GM19463 (cell line): ENCODE results near the gene LRFN2.

Source experiments
- ATAC-seq: cut with Tn5 transposase; IDR thresholded peaks from one replicate; pipeline ENCODE4 v1.9.1; 2021; ENCODE audit warnings: mild to moderate bottlenecking, moderate library complexity; ENCODE audit not compliant: unreplicated experiment

The LRFN2 gene

DNA sequence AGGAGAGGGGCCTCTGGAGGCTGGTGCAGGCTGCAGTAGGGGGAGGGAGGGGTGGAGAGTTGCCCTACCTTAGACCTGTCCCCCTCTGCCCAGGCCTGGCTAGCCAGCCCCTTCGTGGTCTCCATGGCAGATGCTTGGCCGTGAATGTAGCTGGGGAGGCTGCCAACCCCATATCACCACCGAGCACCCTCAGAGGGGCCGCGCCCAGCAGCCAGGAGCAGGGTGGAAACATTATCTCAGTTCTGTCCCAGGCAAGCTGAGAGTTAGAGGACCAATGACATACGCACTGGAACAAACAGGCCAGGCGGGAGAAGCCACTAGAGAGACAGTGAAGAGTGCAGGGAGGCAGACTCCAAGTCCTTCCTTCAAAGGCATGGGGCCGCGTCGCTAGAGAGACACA lies 66.5 kb downstream of the LRFN2 start:
- ATAC-seq, result no peak

DNA sequence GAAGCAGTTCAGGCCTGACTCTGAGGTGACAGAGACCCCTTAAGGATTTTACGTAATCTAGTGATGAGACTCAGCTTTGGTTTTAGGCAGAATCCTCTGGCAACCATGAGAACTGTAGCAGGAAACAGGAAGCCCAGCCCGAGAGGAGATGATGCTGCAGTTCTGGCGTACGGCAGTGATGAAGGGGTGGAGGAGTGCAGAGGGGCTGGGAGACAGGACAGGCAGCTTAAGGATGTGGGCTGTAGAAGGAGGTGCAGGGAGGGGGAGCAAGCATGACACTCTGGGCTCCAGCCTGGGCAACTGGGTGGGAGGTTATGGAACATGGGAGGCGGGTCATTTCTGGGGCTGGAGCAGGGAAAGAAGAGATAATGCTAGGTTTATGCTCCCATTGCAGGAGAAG lies 67.1 kb downstream of the LRFN2 start:
- ATAC-seq, result no peak

DNA sequence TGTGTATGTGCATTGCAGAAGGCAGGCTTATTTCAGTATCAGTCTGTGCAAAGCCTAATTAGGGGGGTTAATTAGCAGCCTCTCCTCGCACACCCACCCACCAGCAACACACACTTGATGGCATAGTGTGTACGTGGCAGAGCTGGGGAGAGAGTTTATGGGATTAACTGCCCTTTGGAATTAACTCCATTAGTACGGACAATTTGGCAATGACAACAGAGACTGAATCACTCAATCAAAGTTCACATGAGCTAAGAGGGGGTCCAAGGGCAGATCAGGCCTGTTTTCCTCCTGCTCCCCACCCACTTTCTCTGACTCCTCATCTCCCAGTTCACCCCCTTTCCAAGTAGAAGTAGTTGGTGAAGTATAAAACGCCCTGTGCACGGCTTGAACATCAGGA lies 69.5 kb downstream of the LRFN2 start:
- no peak for ATAC-seq

DNA sequence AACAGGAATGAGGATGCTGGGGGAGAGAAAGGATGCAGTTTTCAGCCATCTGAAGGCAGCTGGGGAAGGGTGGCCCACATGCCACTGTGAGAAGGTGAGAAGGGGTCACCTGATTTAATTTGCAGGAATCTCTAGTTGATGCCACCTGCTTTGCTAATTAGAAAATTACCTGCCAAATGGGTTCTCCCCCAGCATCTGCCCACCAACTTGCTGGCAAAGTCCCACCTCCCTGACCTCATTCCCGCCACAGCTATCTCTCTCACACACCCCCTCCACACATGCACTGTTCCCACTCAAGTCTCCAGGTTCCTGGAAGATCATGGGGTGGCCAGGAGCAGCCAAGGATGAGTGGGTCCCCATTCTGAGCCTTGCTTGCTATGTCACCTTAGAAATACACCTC lies 70.7 kb downstream of the LRFN2 start:
- ATAC-seq, result no peak

DNA sequence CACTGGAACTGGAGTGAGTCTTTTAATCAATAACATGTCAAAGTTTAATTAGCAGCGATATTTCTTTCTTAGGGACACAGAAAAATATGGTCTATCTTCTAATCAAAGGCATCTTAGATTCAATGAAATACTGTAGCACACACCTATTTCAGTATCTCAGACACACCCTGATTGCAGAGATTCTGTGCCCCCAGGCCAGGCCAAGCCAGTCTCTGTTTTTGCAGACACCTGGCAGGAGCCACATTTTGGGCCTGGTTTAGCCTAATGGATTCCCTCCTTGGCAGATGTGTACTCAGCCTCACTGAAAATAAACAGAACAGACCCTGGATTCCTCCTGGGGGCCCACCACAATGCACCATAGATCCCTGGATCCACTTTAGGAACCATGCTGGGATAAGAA lies 74.8 kb downstream of the LRFN2 start:
- ATAC-seq, result no peak

DNA sequence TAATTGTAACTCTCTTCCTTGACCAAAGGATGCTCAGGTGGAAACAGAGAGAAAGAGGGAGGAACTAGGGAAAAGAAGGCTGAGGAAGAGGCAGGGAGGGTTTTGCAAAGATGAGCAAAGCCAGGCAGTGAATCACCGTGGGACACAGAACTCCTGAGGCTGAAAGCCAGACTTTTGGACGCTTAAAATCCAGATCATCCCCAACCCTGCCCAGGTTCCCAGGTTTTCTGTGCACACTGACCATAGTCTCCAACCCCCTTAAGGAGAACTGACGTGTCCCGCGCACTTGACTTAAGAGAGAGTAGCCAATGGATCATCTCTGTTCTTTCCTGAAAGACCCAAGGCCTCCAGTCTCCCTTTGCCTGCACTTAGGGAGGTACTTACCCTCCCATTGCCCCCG lies 75.3 kb downstream of the LRFN2 start:
- no peak for ATAC-seq

DNA sequence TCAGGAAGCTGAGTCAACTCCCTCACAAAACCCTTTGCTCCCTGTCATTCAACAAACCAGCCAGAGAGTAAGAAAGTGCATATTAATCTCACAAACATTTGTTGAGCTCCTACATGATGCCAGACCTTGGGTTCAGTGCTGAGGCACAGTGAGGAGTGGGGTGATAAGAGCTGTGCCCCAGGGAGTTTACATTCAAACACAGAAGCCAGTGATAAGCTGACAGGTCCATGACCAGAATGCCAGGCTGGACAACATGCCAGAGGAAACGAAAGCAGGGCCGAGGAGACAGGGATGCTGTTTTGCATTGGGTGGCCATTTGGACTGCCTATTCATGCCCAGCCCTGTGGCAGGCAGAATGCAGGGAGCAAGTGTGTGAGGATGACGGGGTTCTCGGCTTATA lies 76.7 kb downstream of the LRFN2 start:
- no peak for ATAC-seq

DNA sequence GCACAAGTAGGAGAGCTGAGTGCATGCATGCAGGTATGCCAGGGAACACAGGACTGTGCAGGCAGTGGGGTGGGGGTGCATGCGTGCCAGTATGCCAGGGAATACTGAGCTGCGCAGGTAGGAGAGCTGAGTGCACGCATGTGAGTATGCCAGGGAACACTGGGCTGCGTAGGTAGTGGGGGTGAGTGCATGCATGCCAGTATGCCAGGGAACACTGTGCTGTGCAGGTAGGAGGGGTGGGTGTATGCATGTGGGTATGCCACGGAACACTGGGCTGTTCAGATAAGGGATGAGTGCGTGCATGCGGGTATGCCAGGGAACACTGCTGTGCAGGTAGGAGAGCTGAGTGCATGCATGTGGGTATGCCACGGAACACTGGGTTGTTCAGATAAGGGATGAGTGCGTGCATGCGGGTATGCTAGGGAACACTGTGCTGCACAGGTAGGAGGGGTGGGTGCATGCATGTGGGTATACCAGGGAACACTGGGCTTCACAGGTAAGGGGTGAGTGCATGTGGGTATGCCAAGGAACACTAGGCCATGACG lies 77.4 kb downstream of the LRFN2 start:
- no peak for ATAC-seq

DNA sequence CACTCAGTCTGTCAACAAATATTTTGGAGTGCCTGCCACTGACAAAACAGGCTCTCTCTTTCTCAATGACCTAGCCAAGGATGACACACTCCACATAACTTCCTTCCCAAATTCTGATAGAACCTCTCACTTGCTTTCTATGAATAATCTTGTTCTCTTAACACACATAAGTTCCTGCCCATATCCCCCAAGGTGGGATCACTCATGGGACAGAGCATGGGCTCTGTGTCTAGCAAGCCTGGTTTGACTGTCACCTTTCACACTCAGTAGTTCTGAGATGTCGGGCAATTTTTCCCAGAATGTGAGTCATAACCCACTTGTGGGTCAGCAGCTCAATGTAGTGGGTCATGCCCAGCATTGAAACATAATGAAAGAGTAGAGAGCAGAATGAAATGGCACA lies 78.1 kb downstream of the LRFN2 start:
- no peak for ATAC-seq

DNA sequence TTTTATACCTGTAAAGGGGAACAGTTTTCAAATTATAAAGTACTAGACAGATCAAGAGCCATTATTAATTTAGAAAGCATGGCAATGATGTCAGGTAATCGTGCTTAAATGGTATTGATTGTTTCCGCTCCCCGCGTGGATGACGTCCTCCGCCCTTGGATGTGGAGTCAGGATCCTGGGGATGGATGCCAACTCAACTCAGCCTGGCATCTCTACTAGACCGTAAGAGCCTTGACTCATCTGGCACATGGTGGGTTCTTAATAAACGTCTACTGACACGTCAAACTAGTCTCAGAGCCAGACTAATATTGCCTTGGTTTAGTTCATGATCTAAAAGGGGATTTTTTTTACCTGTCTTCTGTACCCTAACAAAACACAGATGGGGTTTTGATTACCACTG lies 80.2 kb downstream of the LRFN2 start:
- ATAC-seq, result no peak

DNA sequence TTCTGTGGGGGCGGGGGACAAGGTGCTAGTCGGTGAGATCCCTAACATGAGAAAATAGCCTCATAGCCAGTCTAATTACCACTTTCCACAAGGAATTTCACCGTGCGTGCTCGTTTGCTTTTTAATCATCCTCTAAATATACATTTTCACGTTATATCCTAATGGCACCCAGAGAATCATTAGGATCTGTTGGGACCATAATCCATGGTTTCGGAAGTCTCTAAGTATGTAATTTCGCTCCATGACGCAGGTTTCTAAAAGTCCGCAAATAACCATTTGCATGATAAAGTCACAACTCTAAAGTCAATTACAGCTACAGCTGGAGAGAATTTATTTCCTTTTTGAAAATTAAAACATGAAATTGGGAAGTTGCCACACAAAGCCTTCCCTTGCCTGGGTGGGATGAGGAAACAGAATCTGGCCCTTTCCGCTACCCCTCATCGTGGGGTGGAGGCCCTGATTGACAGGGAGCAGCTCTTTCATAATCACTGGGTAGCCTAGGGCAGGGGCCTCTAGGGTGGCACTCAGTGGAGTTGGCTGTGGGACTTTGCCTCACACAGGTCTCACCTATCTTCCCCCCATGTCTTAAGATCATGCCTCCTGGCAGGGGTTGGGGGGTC lies 81.9 kb downstream of the LRFN2 start:
- no peak for ATAC-seq

DNA sequence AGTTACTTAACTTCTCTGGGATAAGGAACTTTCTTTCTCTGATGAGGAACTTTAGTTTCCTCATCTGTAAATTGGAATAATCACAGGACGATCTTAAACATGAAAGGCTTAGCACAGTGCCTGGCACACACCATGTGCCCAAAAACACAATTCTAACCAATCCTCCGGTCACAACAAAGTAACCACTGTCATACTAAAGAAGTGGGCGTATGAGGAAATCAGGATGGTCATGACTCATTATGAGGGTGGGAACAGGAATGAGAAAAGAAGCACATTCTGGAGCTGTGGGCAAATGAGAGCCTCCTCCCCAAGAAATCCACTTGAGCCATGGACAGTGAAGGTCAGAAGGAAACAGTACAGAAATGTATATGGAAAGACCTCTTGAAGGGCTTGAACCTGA lies 82.9 kb downstream of the LRFN2 start:
- ATAC-seq, result no peak

DNA sequence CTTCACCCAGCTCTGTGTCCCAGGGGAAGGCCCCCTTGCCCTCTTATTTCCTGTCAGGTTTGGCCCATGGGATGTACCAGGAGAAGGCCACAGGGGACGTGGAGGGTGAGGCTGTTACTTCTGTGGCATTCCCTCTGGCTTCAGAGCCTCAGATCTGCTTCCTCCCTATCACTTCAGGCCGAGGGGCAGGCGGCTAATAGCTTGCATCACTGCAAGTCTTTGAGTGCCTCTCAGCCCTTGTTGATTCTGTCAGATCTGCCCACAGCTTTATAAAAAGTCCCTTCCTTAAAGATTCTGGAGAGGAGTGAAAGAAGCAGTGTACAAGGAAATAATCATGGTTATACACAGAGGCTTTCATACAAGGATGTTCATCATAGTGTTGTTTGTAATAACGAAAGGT lies 86.9 kb downstream of the LRFN2 start:
- no peak for ATAC-seq

DNA sequence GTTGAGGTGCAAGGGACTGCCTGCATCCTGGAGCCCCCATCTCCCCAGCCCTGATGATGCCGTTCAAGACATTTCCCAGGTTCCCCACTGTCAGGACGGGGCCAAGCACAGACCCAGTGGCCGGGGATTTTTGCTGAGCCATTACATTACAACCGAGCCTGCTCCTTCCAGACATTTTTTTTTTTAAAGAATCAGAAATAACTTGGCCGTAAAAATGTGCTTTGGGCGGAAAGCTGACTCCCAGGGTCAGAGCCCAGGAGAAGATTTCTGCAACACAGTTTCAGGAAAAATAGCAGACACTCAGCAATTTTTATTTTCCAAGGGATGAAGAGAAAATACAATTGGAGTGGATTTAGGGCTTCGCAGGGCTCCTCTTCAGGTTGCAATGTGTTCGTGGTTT lies 87.9 kb downstream of the LRFN2 start:
- no peak for ATAC-seq

DNA sequence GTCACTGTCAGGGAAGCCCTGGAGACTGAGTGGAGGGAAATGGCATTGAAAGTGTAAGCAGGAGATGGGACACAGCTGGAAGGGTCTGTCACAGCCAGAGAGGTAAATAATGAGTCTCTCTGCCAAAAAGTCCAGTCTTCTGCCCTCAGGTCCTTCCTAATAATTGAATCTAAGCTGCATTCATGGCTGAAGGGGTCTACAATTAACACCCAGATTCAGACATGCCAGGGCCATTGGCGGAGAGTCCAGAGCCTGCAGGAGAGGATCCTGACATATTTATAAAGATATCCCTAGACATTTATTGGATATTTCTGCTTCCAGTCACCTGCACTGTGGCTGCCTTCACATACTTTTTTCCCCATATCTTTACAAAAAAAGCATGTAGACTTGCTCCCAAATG lies 89.0 kb downstream of the LRFN2 start:
- ATAC-seq, result no peak

DNA sequence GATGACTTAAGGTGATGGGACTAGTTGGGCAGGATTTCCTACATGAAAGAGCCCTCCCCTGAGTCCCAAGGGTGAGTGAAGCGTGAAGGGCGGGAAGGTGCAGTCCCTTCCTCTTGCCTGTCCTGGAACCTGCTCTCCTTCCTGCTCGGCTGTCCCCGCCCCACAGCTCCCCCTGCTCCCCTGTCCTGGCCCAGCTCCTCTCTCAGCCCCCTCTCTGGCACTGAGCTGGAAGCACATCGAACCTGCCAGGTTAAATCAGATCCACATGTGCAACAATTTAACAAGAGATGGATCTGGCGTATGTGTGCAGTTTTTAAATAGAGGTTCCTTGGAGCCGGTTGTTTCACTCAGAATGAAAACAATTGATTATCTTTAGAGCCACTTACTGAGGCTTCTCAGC lies 95.0 kb downstream of the LRFN2 start:
- ATAC-seq, result no peak

DNA sequence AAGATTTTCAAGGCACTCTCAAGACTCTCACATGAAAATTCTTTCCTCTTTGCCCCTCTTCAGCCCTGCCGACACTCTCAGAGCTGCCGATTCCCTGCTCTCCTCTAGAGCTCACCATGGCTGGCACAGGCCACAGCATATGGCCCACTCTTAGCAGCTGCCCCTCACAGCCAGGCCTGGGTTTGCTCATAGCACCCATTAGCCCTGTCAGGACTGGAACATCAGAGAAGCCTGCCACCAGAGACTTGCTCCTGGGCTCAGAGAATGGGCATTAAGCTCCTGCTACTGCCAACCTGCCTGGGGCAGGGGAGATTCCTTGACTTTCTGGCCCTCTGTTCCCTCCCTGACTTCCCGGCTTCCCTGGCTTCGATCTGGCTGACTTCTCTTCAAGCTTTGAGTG lies 96.7 kb downstream of the LRFN2 start:
- no peak for ATAC-seq

DNA sequence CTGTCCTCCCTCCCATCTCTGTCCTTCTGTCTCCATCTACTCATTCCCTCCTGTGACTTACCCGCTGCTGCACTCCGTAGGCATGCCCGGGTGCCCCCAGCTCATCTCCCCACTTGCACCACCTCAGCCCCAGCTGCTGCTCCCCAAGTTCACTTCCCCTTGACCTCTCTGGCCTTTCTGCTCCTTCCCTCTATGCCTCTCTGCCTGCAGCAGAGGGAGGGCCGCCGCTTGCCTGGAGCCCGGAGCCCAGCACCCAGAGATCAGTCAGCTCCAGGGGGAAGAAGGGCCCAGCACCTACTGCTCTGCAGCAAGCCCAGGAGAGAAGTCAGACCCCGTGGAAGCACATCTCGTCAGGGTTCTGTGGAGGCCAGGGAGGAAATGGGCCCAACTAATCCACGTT lies 97.4 kb downstream of the LRFN2 start:
- no peak for ATAC-seq

DNA sequence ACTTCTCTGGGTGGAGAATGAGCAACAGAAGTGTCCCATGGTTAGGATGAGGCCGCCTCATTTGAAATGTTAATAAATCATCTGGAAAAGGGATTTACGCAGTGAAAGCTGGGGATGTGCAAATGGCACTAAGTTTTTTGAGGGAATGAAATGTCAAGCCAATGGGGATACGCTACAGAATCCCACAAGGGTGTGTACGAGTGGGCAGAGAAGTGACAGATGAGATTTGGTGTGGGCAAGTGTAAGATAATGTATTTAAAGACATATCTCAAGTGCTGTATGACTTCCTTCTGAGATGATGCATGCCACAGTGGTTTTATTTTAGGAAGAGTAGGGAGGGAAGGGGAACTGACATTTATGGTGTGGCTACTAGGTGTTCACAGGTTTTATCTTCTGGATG lies 100.6 kb downstream of the LRFN2 start:
- ATAC-seq, result no peak

DNA sequence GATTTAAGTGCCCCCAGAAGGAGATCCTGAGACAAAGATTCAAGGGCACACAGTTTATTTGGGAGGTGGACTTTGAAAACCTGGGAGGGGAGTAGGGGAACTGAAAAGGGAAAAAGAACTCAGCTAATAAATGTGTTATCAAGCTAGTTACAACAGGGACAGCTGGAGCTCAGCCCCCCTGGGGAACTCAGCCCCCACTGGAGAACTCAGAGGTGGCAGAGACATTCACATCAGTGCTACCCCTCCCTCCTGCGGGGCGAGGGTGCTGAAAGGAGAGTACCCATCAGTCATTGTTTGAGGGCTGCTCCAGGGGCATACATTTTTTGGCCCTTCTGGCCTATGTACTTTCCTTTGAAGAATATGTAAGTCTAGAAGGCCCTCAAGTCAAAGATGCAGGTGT lies 101.4 kb downstream of the LRFN2 start:
- ATAC-seq, result no peak

DNA sequence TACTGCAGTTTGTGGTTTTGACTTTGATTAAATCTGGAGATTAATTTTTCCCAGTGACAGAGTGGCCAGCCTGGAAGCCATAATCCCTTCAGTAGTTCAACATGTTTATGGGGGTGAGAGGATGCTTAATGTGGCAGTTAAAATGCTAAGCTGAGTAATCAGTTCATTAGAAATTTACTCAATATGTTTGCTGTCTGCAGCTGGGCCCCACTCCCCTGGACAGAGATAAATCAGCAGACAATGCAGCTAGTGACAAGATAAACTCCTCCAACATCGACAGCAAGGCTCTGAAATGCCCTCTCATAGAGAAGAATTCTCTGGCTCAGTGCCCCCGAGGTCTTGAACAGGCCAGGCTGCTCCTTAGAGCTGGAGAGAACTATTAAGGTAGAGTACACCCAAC lies 101.9 kb downstream of the LRFN2 start:
- no peak for ATAC-seq

DNA sequence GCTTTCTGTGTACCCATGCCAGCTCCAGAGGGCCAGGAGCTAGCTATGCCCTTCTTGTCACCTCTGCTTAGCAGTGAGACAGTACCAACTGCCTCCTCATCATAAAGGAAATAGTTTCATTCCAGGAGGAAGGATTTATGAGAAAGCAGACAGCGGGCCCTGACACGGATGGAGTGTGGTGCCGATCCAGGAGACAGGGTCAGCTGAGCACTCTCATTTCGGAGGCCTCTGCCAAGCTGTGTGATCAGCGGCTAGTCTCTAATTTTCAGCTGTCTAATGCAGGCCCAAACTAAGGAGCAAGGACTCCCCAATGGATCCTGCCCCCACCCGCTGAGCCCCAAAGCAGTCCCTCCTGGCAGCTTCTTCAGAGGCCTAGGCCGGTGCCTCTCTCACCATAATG lies 103.1 kb downstream of the LRFN2 start:
- ATAC-seq, result no peak

DNA sequence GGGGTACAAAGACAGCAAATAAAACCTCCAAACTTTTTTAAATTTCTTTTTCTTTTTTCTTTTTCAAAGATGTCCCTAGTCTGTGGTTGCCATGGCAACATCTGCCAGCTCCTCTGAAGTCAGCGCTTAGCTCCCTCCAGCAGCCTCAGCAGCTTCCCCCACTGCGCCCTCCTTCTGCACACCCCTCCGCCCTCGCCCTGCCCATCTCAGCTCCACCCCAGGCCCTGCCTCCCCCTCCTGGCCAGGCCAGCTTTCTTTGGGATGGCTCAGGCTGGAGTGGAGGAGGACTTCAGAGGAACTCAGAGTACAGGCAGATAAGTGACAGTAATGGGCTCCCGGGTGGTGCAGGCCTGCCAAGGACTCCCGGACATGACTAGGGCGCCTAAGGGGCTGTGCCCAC lies 104.6 kb downstream of the LRFN2 start:
- ATAC-seq, result no peak
